Erythroblast (primary cell): Measurements from ENCODE around the gene SAMM50.

Experiments
- GATA1 ChIP-seq: IDR thresholded peaks from 2 replicates; pipeline ENCODE4 v1.6.1; 2011; ENCODE audit warnings: low read depth, mild to moderate bottlenecking, control low read depth, low read length, moderate library complexity
- POLR2A ChIP-seq: IDR thresholded peaks from 2 replicates; pipeline ENCODE4 v1.6.1; 2011; ENCODE audit warnings: mild to moderate bottlenecking, low read length

- peak; percentile 8 for TF ChIP-seq POLR2A
- TF ChIP-seq GATA1 = no peak
These were observed 14.9 kb downstream of the SAMM50 start for GRCh38 chr22:43969989-43970755.
